ENCODE data around the gene NAALADL2. TPM values are rescaled to one million over a fixed set of nuclear protein-coding genes. Genes with fewer than 3 reads are reported as not detected.

The NAALADL2 gene
- polyA plus RNA-seq, 2 donors: 0.26 to 0.54 TPM

GRCh38 chr3:175486255-175486654 is 627.1 kb downstream of the NAALADL2 start:
- Histone ChIP-seq H3K27ac (ENCODE audit: low read depth in 2 of 2, low read length in 1 of 2) (no peak overlapping the region), H3K9me3 (ENCODE audit: control insufficient read depth in 2 of 2, insufficient read depth in 1 of 2, low read depth in 1 of 2, low read length in 1 of 2) (no peaks in the 10 kb centered on the region), H3K27me3 (ENCODE audit: control insufficient read depth in 1 of 2, insufficient read depth in 2 of 2, low read length in 2 of 2) (no peaks in the 10 kb centered on the region), H3K4me1 (ENCODE audit: control insufficient read depth in 2 of 2, insufficient read depth in 2 of 2, low read length in 1 of 2) (no peaks in the 10 kb centered on the region), H3K36me3 (ENCODE audit: control insufficient read depth in 2 of 2, insufficient read depth in 2 of 2, low read length in 1 of 2) (no peaks in the 10 kb centered on the region), H3K4me3 (ENCODE audit: low read depth in 1 of 2, low read length in 2 of 2) (no peak overlapping the region)
- 79 to 84% methylated on average over 6 of the region's 6 CpGs for WGBS, 2 donors

DNA sequence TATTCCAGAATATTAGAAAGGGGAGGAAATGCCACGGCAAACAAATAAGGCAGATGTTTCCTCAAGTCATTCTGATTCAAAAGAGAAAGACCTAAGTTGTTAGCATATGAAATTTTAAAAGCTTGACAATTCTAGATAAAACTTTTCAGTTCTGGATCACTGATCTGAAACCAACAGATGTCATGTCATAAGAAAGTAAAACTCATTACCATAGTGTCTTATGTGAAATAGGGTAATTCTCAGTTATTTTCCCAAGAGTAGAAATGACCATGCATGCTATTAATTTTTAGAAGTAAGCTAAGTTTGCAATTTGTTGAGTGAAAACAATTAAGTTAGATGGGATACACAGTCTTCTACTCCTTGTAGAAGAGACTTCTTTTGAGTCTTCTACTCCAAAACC is 630.3 kb downstream of the NAALADL2 start:
- Histone ChIP-seq H3K4me1 (ENCODE audit: control insufficient read depth in 2 of 2, insufficient read depth in 2 of 2, low read length in 1 of 2) (no peaks in the 10 kb centered on the region), H3K4me3 (ENCODE audit: low read depth in 1 of 2, low read length in 2 of 2) (no peak overlapping the region), H3K9me3 (ENCODE audit: control insufficient read depth in 2 of 2, insufficient read depth in 1 of 2, low read depth in 1 of 2, low read length in 1 of 2) (no peaks in the 10 kb centered on the region), H3K27me3 (ENCODE audit: control insufficient read depth in 1 of 2, insufficient read depth in 2 of 2, low read length in 2 of 2) (no peaks in the 10 kb centered on the region), H3K36me3 (ENCODE audit: control insufficient read depth in 2 of 2, insufficient read depth in 2 of 2, low read length in 1 of 2) (no peaks in the 10 kb centered on the region), H3K27ac (ENCODE audit: low read depth in 2 of 2, low read length in 1 of 2) (no peak overlapping the region)
- 79 to 82% methylated on average over 1 of the region's 1 CpG for WGBS, 2 donors

- Histone ChIP-seq H3K9me3 (ENCODE audit: control insufficient read depth in 2 of 2, insufficient read depth in 1 of 2, low read depth in 1 of 2, low read length in 1 of 2) (no peaks in the 10 kb centered on the region), H3K4me3 (ENCODE audit: low read depth in 1 of 2, low read length in 2 of 2) (no peak overlapping the region), H3K36me3 (ENCODE audit: control insufficient read depth in 2 of 2, insufficient read depth in 2 of 2, low read length in 1 of 2) (no peaks in the 10 kb centered on the region), H3K27me3 (ENCODE audit: control insufficient read depth in 1 of 2, insufficient read depth in 2 of 2, low read length in 2 of 2) (no peaks in the 10 kb centered on the region), H3K27ac (ENCODE audit: low read depth in 2 of 2, low read length in 1 of 2) (no peak overlapping the region), H3K4me1 (ENCODE audit: control insufficient read depth in 2 of 2, insufficient read depth in 2 of 2, low read length in 1 of 2) (no peaks in the 10 kb centered on the region)
- WGBS, 2 donors: 82 to 89% methylated on average over 4 of the region's 4 CpGs
These were observed 634.2 kb downstream of the NAALADL2 start for GRCh38 chr3:175493301-175493700.

GRCh38 chr3:175495331-175495730 is 636.2 kb downstream of the NAALADL2 start:
- no peaks in the 10 kb centered on the region for H3K27me3 ChIP-seq (ENCODE audit: control insufficient read depth in 1 of 2, insufficient read depth in 2 of 2, low read length in 2 of 2)

GRCh38 chr3:175502155-175502554 is 643.0 kb downstream of the NAALADL2 start:
- Histone ChIP-seq H3K27me3 (ENCODE audit: control insufficient read depth in 1 of 2, insufficient read depth in 2 of 2, low read length in 2 of 2) (no peaks in the 10 kb centered on the region), H3K4me3 (ENCODE audit: low read depth in 1 of 2, low read length in 2 of 2) (no peak overlapping the region), H3K27ac (ENCODE audit: low read depth in 2 of 2, low read length in 1 of 2) (no peak overlapping the region), H3K4me1 (ENCODE audit: control insufficient read depth in 2 of 2, insufficient read depth in 2 of 2, low read length in 1 of 2) (no peaks in the 10 kb centered on the region), H3K36me3 (ENCODE audit: control insufficient read depth in 2 of 2, insufficient read depth in 2 of 2, low read length in 1 of 2) (no peaks in the 10 kb centered on the region), H3K9me3 (ENCODE audit: control insufficient read depth in 2 of 2, insufficient read depth in 1 of 2, low read depth in 1 of 2, low read length in 1 of 2) (no peaks in the 10 kb centered on the region)
- 78 to 83% methylated on average over 3 of the region's 3 CpGs for WGBS, 2 donors

More at GRCh38 chr3:175495331-175495730, 636.2 kb downstream of the NAALADL2 start:
- Histone ChIP-seq H3K27ac (ENCODE audit: low read depth in 2 of 2, low read length in 1 of 2) (no peak overlapping the region), H3K4me1 (ENCODE audit: control insufficient read depth in 2 of 2, insufficient read depth in 2 of 2, low read length in 1 of 2) (no peaks in the 10 kb centered on the region), H3K9me3 (ENCODE audit: control insufficient read depth in 2 of 2, insufficient read depth in 1 of 2, low read depth in 1 of 2, low read length in 1 of 2) (no peaks in the 10 kb centered on the region), H3K36me3 (ENCODE audit: control insufficient read depth in 2 of 2, insufficient read depth in 2 of 2, low read length in 1 of 2) (no peaks in the 10 kb centered on the region), H3K4me3 (ENCODE audit: low read depth in 1 of 2, low read length in 2 of 2) (no peak overlapping the region)
- 62 to 71% methylated on average over 3 of the region's 3 CpGs for WGBS, 2 donors

DNA sequence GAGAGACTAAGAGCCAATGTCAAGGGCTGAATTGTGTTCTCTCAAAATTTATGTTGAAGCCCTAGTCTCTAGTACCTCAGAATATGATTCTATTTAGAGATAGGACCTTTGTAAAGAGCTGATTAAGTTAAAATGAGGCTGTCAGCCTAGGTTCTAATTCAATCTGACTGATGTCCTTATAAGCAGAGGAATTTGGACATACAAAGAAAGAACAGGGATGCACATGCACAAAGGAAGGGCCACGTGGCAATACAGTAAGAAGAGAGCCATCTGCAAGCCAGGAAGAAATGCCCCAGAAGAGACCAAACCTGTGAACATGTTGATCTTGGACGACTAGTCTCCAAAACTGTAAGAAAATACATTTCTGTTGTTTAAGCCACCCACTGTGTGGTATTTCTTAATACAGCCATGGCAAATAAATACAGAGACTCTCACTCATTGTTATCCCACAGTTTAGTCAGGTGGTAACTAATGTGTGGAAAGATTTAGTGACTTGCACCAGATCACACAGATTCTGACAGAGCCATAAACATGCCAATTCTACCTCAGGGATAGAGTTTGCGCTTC is 652.2 kb downstream of the NAALADL2 start:
- 79 to 85% methylated on average over 3 of the region's 3 CpGs for WGBS, 2 donors
- Histone ChIP-seq H3K4me1 (ENCODE audit: control insufficient read depth in 2 of 2, insufficient read depth in 2 of 2, low read length in 1 of 2) (no peaks in the 10 kb centered on the region), H3K4me3 (ENCODE audit: low read depth in 1 of 2, low read length in 2 of 2) (no peak overlapping the region), H3K9me3 (ENCODE audit: control insufficient read depth in 2 of 2, insufficient read depth in 1 of 2, low read depth in 1 of 2, low read length in 1 of 2) (no peaks in the 10 kb centered on the region), H3K36me3 (ENCODE audit: control insufficient read depth in 2 of 2, insufficient read depth in 2 of 2, low read length in 1 of 2) (no peaks in the 10 kb centered on the region), H3K27ac (ENCODE audit: low read depth in 2 of 2, low read length in 1 of 2) (no peak overlapping the region), H3K27me3 (ENCODE audit: control insufficient read depth in 1 of 2, insufficient read depth in 2 of 2, low read length in 2 of 2) (no peaks in the 10 kb centered on the region)

- H3K4me3 ChIP-seq (ENCODE audit: low read depth in 1 of 2, low read length in 2 of 2): no peak overlapping the region
- no peaks in the 10 kb centered on the region for H3K4me1 ChIP-seq (ENCODE audit: control insufficient read depth in 2 of 2, insufficient read depth in 2 of 2, low read length in 1 of 2)
- no peaks in the 10 kb centered on the region for H3K27me3 ChIP-seq (ENCODE audit: control insufficient read depth in 1 of 2, insufficient read depth in 2 of 2, low read length in 2 of 2)
- H3K27ac ChIP-seq (ENCODE audit: low read depth in 2 of 2, low read length in 1 of 2): no peak overlapping the region
- WGBS, 2 donors: 58 to 64% methylated on average over 2 of the region's 2 CpGs
- H3K36me3 ChIP-seq (ENCODE audit: control insufficient read depth in 2 of 2, insufficient read depth in 2 of 2, low read length in 1 of 2): no peaks in the 10 kb centered on the region
- H3K9me3 ChIP-seq (ENCODE audit: control insufficient read depth in 2 of 2, insufficient read depth in 1 of 2, low read depth in 1 of 2, low read length in 1 of 2): peaks cover 0 to 1% of the 10 kb centered on the region in 2 donors
These were observed 653.6 kb downstream of the NAALADL2 start for GRCh38 chr3:175512700-175513099.

DNA sequence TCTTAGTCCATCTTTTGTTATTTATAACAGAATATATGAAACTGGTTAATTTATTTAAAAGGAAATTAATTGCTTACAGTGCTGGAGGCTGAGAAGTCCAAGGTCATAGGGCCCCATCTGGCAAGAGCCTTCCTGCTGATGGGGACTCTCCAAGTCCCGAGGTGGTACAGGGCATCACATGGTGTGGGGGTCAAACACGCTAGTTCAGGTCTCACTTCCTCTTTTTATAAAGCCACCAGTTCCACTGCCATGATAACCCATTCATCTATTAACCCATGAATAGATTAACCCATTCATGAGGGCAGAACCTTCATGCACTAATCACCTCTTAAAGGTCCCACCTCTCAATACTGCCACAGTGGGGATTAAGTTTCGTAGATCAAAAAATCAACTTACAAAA is 659.3 kb downstream of the NAALADL2 start:
- H3K27ac ChIP-seq (ENCODE audit: low read depth in 2 of 2, low read length in 1 of 2): no peak overlapping the region
- 86 to 89% methylated on average over 3 of the region's 3 CpGs for WGBS, 2 donors
- H3K4me1 ChIP-seq (ENCODE audit: control insufficient read depth in 2 of 2, insufficient read depth in 2 of 2, low read length in 1 of 2): no peaks in the 10 kb centered on the region
- H3K27me3 ChIP-seq (ENCODE audit: control insufficient read depth in 1 of 2, insufficient read depth in 2 of 2, low read length in 2 of 2): no peaks in the 10 kb centered on the region
- no peaks in the 10 kb centered on the region for H3K36me3 ChIP-seq (ENCODE audit: control insufficient read depth in 2 of 2, insufficient read depth in 2 of 2, low read length in 1 of 2)
- H3K4me3 ChIP-seq (ENCODE audit: low read depth in 1 of 2, low read length in 2 of 2): no peak overlapping the region
- peaks cover 0 to 2% of the 10 kb centered on the region in 2 donors for H3K9me3 ChIP-seq (ENCODE audit: control insufficient read depth in 2 of 2, insufficient read depth in 1 of 2, low read depth in 1 of 2, low read length in 1 of 2)

DNA sequence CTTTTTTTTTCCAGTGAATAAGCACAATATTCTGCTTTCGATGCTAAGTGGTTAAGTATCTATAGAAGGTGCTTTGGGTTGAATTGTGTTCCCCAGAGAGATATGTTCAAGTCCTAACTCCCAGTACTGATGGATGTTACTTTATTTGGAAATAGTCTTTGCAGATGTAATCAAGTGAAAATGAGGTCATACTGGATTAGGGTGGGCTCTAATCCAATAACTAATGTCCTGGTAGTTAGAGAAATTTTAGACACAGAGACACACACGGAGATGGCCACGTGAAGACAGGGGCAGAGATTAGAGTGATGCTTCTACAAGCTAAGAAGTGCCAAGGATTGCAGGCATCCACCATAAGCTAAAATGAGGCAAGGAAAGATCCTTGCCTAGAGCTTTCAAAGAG is 662.3 kb downstream of the NAALADL2 start:
- no peaks in the 10 kb centered on the region for H3K27me3 ChIP-seq (ENCODE audit: control insufficient read depth in 1 of 2, insufficient read depth in 2 of 2, low read length in 2 of 2)
- H3K9me3 ChIP-seq (ENCODE audit: control insufficient read depth in 2 of 2, insufficient read depth in 1 of 2, low read depth in 1 of 2, low read length in 1 of 2): peaks cover 0 to 2% of the 10 kb centered on the region in 2 donors
- WGBS, 2 donors: 80 to 92% methylated on average over 3 of the region's 3 CpGs
- H3K36me3 ChIP-seq (ENCODE audit: control insufficient read depth in 2 of 2, insufficient read depth in 2 of 2, low read length in 1 of 2): no peaks in the 10 kb centered on the region
- no peaks in the 10 kb centered on the region for H3K4me1 ChIP-seq (ENCODE audit: control insufficient read depth in 2 of 2, insufficient read depth in 2 of 2, low read length in 1 of 2)
- no peak overlapping the region for H3K4me3 ChIP-seq (ENCODE audit: low read depth in 1 of 2, low read length in 2 of 2)
- no peak overlapping the region for H3K27ac ChIP-seq (ENCODE audit: low read depth in 2 of 2, low read length in 1 of 2)

DNA sequence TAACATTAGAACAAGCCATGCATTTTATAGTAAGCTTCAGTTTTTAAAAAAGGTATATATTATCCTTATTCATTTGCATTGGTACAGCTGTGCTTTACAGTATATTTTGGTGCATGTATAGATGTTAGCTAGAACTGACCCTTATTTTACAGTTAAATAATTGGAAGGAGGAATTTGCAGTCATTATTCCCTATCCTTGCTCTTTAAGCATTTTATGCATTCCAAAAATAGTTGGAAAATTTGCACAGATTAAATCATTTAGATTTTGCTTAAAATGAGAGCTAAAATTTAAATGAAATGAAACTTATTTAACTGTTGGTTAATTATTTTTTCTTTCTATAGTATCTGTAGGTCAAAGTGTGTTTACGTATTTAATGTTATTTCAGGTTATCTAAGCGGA is 667.1 kb downstream of the NAALADL2 start:
- H3K4me3 ChIP-seq (ENCODE audit: low read depth in 1 of 2, low read length in 2 of 2): peak overlapping the region in 1 of 2 donors; percentile 49
- H3K4me1 ChIP-seq (ENCODE audit: control insufficient read depth in 2 of 2, insufficient read depth in 2 of 2, low read length in 1 of 2): no peaks in the 10 kb centered on the region
- no peaks in the 10 kb centered on the region for H3K36me3 ChIP-seq (ENCODE audit: control insufficient read depth in 2 of 2, insufficient read depth in 2 of 2, low read length in 1 of 2)
- WGBS, 2 donors: 55 to 68% methylated on average over 2 of the region's 2 CpGs
- peaks cover 0 to 2% of the 10 kb centered on the region in 2 donors for H3K9me3 ChIP-seq (ENCODE audit: control insufficient read depth in 2 of 2, insufficient read depth in 1 of 2, low read depth in 1 of 2, low read length in 1 of 2)
- H3K27me3 ChIP-seq (ENCODE audit: control insufficient read depth in 1 of 2, insufficient read depth in 2 of 2, low read length in 2 of 2): no peaks in the 10 kb centered on the region
- H3K27ac ChIP-seq (ENCODE audit: low read depth in 2 of 2, low read length in 1 of 2): no peak overlapping the region

Data from esophagus (tissue), 2 donors.